ENCODE measurements around the gene ZC3H12D. TPM values are rescaled to one million over a fixed set of nuclear protein-coding genes. Genes with fewer than 3 reads are reported as not detected.

ZC3H12D gene
- total and polyA plus RNA-seq, 2 donors (not counting 1 experiment from before 2014, with no cell fraction given): 63.1 to 190 TPM

GRCh38 chr6:149529650-149530049 lies 44.8 kb upstream of the ZC3H12D start:
- H3K4me3 Mint-ChIP-seq: no peak overlapping the region
- no peak overlapping the region for H3K4me2 ChIP-seq (replicated peaks; ENCODE audit: low read depth, low read length, poor library complexity, severe bottlenecking)
- 96% methylated on average over 4 of the region's 5 CpGs for WGBS (ENCODE audit: insufficient coverage)
- DNase-seq (no peak), ATAC-seq (ENCODE audit: low read depth) (no peak)
- ChIA-PET POLR2A (no interaction called here), CTCF (no interaction called here)
- H3K27me3 Mint-ChIP-seq: no peaks in the 10 kb centered on the region
- H2AFZ ChIP-seq (ENCODE audit: insufficient read depth, low read depth, low read length, poor library complexity, severe bottlenecking): no peak overlapping the region
- H3K9ac ChIP-seq (ENCODE audit: low read length): no peak overlapping the region
- H3K27me3 ChIP-seq (replicated peaks in 1 of 4; ENCODE audit: control extremely low read depth in 1 of 4, control insufficient read depth in 3 of 4, insufficient read depth in 4 of 4, low read length in 3 of 4): no peaks in the 10 kb centered on the region
- H3K4me1 Mint-ChIP-seq: no peaks in the 10 kb centered on the region
- H3K4me3 ChIP-seq (ENCODE audit: control extremely low read depth in 1 of 5, extremely low read depth in 1 of 5, insufficient read depth in 1 of 5, low read depth in 2 of 5, low read length in 4 of 5): no peak overlapping the region
- peaks cover 12 to 80% of the 10 kb centered on the region in 2 experiments for H3K36me3 ChIP-seq (replicated peaks in 1 of 2; ENCODE audit: control extremely low read depth in 1 of 2, control insufficient read depth in 1 of 2, extremely low read depth in 1 of 2, insufficient read depth in 2 of 2, low read length in 1 of 2)
- H3K79me2 ChIP-seq (ENCODE audit: control insufficient read depth, insufficient read depth, low read length): peaks cover 18% of the 10 kb centered on the region
- H3K27ac ChIP-seq (ENCODE audit: low read length in 2 of 2): no peak overlapping the region
- TF ChIP-seq EZH2 (IDR thresholded peaks at IDR 0.05; ENCODE audit: borderline replicate concordance, insufficient read depth, low read depth, low read length, poor library complexity, severe bottlenecking) (no peak), CTCF (IDR thresholded peaks at IDR 0.05) (no peak)
- intact Hi-C loops (cut with micrococcal nuclease): no loop called here
- no peak overlapping the region for H3K27ac Mint-ChIP-seq
- no peaks in the 10 kb centered on the region for H4K20me1 ChIP-seq (ENCODE audit: control insufficient read depth, insufficient read depth, low read length, poor library complexity, severe bottlenecking)
- H3K9me3 ChIP-seq (ENCODE audit: control extremely low read depth in 1 of 3, control insufficient read depth in 2 of 3, insufficient read depth in 1 of 3, low read length in 2 of 3): no peaks in the 10 kb centered on the region
- H3K9me3 Mint-ChIP-seq (ENCODE audit: insufficient read depth): no peaks in the 10 kb centered on the region
- no peaks in the 10 kb centered on the region for H3K4me1 ChIP-seq (ENCODE audit: control insufficient read depth in 2 of 2, insufficient read depth in 2 of 2, low read length in 2 of 2)

DNA sequence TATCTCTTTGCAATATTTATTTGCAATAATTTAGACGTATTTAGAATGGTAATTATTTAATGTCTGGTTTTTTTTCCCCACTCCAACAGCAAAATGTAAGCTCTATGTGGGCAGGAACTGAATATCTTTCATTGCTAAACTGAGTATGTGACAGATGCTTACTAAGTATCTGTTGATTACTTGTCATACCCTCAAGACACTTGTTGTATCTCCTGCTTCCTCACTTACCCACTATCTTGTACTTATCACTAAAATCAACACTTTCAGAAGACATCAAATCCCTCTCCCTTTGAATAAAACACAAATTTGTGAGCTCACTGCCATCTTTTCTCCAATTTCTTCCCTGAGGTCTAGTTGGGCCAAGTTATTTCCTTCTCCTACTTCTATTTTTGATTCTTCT lies 30.7 kb upstream of the ZC3H12D start:
- no peak overlapping the region for H2AFZ ChIP-seq (ENCODE audit: insufficient read depth, low read depth, low read length, poor library complexity, severe bottlenecking)
- ChIA-PET CTCF (interaction anchor here (0.5 to 7.5 kb wide), 17 partner anchors 10 to 486 kb away, joined by 3 to 104 read pairs (median 10); no protein-coding TSS in a partner anchor), POLR2A (interaction anchor here (1.1 to 1.2 kb wide), 2 partner anchors 51 to 198 kb away, joined by 3 read pairs; partner anchors contain the start of genes GINM1 and TAB2)
- H3K9ac ChIP-seq (ENCODE audit: low read length): no peak overlapping the region
- no peaks in the 10 kb centered on the region for H3K9me3 Mint-ChIP-seq (ENCODE audit: insufficient read depth)
- WGBS (ENCODE audit: insufficient coverage): no CpG with 5 or more reads among the region's 1 CpG
- peaks cover 32% of the 10 kb centered on the region for H3K79me2 ChIP-seq (ENCODE audit: control insufficient read depth, insufficient read depth, low read length)
- no peak overlapping the region for H3K4me3 ChIP-seq (ENCODE audit: control extremely low read depth in 1 of 5, extremely low read depth in 1 of 5, insufficient read depth in 1 of 5, low read depth in 2 of 5, low read length in 4 of 5)
- H3K27me3 ChIP-seq (replicated peaks in 1 of 4; ENCODE audit: control extremely low read depth in 1 of 4, control insufficient read depth in 3 of 4, insufficient read depth in 4 of 4, low read length in 3 of 4): no peaks in the 10 kb centered on the region
- no peak overlapping the region for H3K27ac Mint-ChIP-seq
- H3K27ac ChIP-seq (ENCODE audit: low read length in 2 of 2): no peak overlapping the region
- peaks cover 12 to 49% of the 10 kb centered on the region in 2 experiments for H3K36me3 ChIP-seq (replicated peaks in 1 of 2; ENCODE audit: control extremely low read depth in 1 of 2, control insufficient read depth in 1 of 2, extremely low read depth in 1 of 2, insufficient read depth in 2 of 2, low read length in 1 of 2)
- H3K4me2 ChIP-seq (replicated peaks; ENCODE audit: low read depth, low read length, poor library complexity, severe bottlenecking): no peak overlapping the region
- ATAC-seq (ENCODE audit: low read depth) (no peak), DNase-seq (no peak)
- intact Hi-C loops (cut with micrococcal nuclease): no loop called here
- H3K9me3 ChIP-seq (ENCODE audit: control extremely low read depth in 1 of 3, control insufficient read depth in 2 of 3, insufficient read depth in 1 of 3, low read length in 2 of 3): no peaks in the 10 kb centered on the region
- peaks cover 12% of the 10 kb centered on the region for H3K4me1 Mint-ChIP-seq
- no peaks in the 10 kb centered on the region for H3K27me3 Mint-ChIP-seq
- no peak overlapping the region for H3K4me3 Mint-ChIP-seq
- H4K20me1 ChIP-seq (ENCODE audit: control insufficient read depth, insufficient read depth, low read length, poor library complexity, severe bottlenecking): no peaks in the 10 kb centered on the region
- TF ChIP-seq CTCF (IDR thresholded peaks at IDR 0.05) (no peak), EZH2 (IDR thresholded peaks at IDR 0.05; ENCODE audit: borderline replicate concordance, insufficient read depth, low read depth, low read length, poor library complexity, severe bottlenecking) (no peak)
- H3K4me1 ChIP-seq (ENCODE audit: control insufficient read depth in 2 of 2, insufficient read depth in 2 of 2, low read length in 2 of 2): peaks cover 0 to 3% of the 10 kb centered on the region in 2 donors

All from B cell (primary cell).